ENCODE results near the gene MGAT4B.
"Not testable (repeated sequence)": the region's sequence is repeated elsewhere in the genome, so short reads cannot be mapped to it uniquely, and the experiment has no call there.

GRCh38 chr5:179834871-179835270 lies 28.2 kb upstream of the MGAT4B start:
- TF ChIP-seq POLR2A, CTCF (IDR thresholded peaks at IDR 0.05): not testable (repeated sequence)
